ENCODE results near the gene MLPH. TPM values are rescaled to one million over a fixed set of nuclear protein-coding genes. Genes with fewer than 3 reads are reported as not detected.

The MLPH gene
- total and polyA plus RNA-seq, 9 of the 15 experiments (the other 6 are each of a cell fraction or from before 2014, with no cell fraction given): 0.22 TPM; not detected in 8

DNA sequence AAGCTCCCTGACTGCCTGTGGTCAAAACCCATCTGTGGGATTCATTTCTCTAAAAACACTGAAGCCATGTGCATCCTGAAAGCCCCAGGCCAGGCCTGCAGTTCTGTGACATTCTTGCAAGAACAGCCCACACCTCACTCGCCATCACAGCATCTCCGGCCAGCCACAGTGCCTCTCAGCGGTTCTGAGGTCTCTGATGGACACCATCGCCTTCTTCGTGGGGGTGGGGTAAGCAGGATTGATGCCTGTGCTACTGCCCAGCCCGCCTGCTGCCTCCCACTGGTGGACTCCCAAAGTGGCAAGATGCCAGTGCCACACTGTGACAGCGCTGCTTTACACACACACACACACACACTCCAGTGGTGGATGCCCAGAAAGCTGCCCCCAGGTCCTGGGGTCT is 74.2 kb downstream of the MLPH start:
- no TSS peak for BruUV-seq (replicated peaks)
- H3K27me3 ChIP-seq (ENCODE audit: control insufficient read depth in 2 of 2, insufficient read depth in 2 of 2, low read length in 2 of 2): peaks cover 4 to 33% of the 10 kb centered on the region in 2 experiments; a peak in 3 of 5 replicates
- H3K4me1 ChIP-seq (replicated peaks in 1 of 2; ENCODE audit: control insufficient read depth in 2 of 2, insufficient read depth in 2 of 2, low read length in 2 of 2): no peaks in the 10 kb centered on the region; a peak in 1 of 5 replicates

More for the DNA sequence above, 74.2 kb downstream of the MLPH start:
- in situ Hi-C loops (cut with MboI): loop anchor here (10.0 kb wide), 1 partner anchor 436 kb away; no protein-coding TSS in a partner anchor
- H2AFZ ChIP-seq (ENCODE audit: low read depth, low read length): no peak overlapping the region
- ATAC-seq (no peak), DNase-seq (ENCODE audit: extremely low read depth in 1 of 4, low spot score in 3 of 4) (no peak), FAIRE-seq (no peak)
- H3K9me3 ChIP-seq (replicated peaks; ENCODE audit: control insufficient read depth, insufficient read depth, low read depth, low read length): no peaks in the 10 kb centered on the region; the same call in 1 of the 2 replicates
- no peaks in the 10 kb centered on the region for H3K9me1 ChIP-seq (ENCODE audit: control insufficient read depth, insufficient read depth, low read length)
- no peaks in the 10 kb centered on the region for H3K79me2 ChIP-seq (ENCODE audit: control insufficient read depth, insufficient read depth, low read length)
- TF ChIP-seq SMAD1 (IDR thresholded peaks at IDR 0.05; ENCODE audit: low read depth, low read length, partially characterized antibody) (no peak), JUN (IDR thresholded peaks at IDR 0.05; ENCODE audit: borderline replicate concordance, low read depth, low read length) (no peak), JUN (CRISPR knock-in tag; IDR thresholded peaks at IDR 0.05; ENCODE audit: borderline replicate concordance) (no peak), CBX8 (IDR thresholded peaks at IDR 0.05; ENCODE audit: borderline replicate concordance, extremely low read depth, low read depth, low read length, poor library complexity, severe bottlenecking) (no peak), CCNT2 (IDR thresholded peaks at IDR 0.05; ENCODE audit: borderline replicate concordance, extremely low read depth, insufficient read length, low read depth, low read length) (no peak), SOX6 (IDR thresholded peaks at IDR 0.05) (no peak), ZKSCAN3 (CRISPR knock-in tag; IDR thresholded peaks at IDR 0.05) (no peak), ZNF785 (CRISPR knock-in tag; IDR thresholded peaks at IDR 0.05) (no peak)
- TF ChIP-seq, protein P1, sequence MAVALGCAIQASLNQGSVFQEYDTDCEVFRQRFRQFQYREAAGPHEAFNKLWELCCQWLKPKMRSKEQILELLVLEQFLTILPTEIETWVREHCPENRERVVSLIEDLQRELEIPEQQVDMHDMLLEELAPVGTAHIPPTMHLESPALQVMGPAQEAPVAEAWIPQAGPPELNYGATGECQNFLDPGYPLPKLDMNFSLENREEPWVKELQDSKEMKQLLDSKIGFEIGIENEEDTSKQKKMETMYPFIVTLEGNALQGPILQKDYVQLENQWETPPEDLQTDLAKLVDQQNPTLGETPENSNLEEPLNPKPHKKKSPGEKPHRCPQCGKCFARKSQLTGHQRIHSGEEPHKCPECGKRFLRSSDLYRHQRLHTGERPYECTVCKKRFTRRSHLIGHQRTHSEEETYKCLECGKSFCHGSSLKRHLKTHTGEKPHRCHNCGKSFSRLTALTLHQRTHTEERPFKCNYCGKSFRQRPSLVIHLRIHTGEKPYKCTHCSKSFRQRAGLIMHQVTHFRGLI (CRISPR knock-in tag; IDR thresholded peaks at IDR 0.05): no peak
- TF ChIP-seq, protein P2, sequence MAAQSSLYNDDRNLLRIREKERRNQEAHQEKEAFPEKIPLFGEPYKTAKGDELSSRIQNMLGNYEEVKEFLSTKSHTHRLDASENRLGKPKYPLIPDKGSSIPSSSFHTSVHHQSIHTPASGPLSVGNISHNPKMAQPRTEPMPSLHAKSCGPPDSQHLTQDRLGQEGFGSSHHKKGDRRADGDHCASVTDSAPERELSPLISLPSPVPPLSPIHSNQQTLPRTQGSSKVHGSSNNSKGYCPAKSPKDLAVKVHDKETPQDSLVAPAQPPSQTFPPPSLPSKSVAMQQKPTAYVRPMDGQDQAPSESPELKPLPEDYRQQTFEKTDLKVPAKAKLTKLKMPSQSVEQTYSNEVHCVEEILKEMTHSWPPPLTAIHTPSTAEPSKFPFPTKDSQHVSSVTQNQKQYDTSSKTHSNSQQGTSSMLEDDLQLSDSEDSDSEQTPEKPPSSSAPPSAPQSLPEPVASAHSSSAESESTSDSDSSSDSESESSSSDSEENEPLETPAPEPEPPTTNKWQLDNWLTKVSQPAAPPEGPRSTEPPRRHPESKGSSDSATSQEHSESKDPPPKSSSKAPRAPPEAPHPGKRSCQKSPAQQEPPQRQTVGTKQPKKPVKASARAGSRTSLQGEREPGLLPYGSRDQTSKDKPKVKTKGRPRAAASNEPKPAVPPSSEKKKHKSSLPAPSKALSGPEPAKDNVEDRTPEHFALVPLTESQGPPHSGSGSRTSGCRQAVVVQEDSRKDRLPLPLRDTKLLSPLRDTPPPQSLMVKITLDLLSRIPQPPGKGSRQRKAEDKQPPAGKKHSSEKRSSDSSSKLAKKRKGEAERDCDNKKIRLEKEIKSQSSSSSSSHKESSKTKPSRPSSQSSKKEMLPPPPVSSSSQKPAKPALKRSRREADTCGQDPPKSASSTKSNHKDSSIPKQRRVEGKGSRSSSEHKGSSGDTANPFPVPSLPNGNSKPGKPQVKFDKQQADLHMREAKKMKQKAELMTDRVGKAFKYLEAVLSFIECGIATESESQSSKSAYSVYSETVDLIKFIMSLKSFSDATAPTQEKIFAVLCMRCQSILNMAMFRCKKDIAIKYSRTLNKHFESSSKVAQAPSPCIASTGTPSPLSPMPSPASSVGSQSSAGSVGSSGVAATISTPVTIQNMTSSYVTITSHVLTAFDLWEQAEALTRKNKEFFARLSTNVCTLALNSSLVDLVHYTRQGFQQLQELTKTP (IDR thresholded peaks at IDR 0.05; ENCODE audit: low read depth in 1 of 2, partially characterized antibody in 2 of 2): no peak
- WGBS (ENCODE audit: insufficient coverage, low coverage, missing lambda C conversion rate): 0% methylated on average over 7 of the region's 7 CpGs
- intact Hi-C loops (cut with micrococcal nuclease): no loop called here
- H3K36me3 ChIP-seq (ENCODE audit: control insufficient read depth, insufficient read depth, low read length): no peaks in the 10 kb centered on the region
- POLR2A ChIA-PET: no interaction called here
- no peak overlapping the region for H3K4me2 ChIP-seq (ENCODE audit: insufficient read depth, low read length)
- no peak overlapping the region for H3K9ac ChIP-seq (ENCODE audit: insufficient read depth in 1 of 2, low read depth in 2 of 2, low read length in 2 of 2)
- CTCF ChIA-PET (ENCODE audit: low intra/inter-chr PET ratio): no interaction called here
- no peak overlapping the region for H3K4me3 ChIP-seq
- H4K20me1 ChIP-seq (replicated peaks; ENCODE audit: control insufficient read depth, insufficient read depth, low read length): no peaks in the 10 kb centered on the region
- no peak overlapping the region for H3K27ac ChIP-seq (ENCODE audit: extremely low read depth, low read depth, low read length)

Measured in K562 (cell line).